ENCODE results near the gene KXD1. TPM values are rescaled to one million over a fixed set of nuclear protein-coding genes. Genes with fewer than 3 reads are reported as not detected.
A peak's percentile ranks its signal among the peaks of the same experiment; 100 is the strongest.

Gene KXD1
- total and polyA plus RNA-seq, 4 donors, result 51.3 to 117 (median 74.8) TPM

- DNase-seq (peak in 1 of 3 donors; percentile 16), ATAC-seq (ENCODE audit: insufficient read depth, low FRiP score) (no peak)
- H3K27me3 ChIP-seq (ENCODE audit: control insufficient read depth in 3 of 3, insufficient read depth in 3 of 3, low read length in 2 of 3), result peaks cover 0 to 47% (median 39%) of the 10 kb centered on the region in 3 donors
- H3K9me3 ChIP-seq (ENCODE audit: control insufficient read depth in 4 of 4, insufficient read depth in 3 of 4, low read length in 3 of 4), result peaks cover 0 to 4% (median 0%) of the 10 kb centered on the region in 4 donors
- no peak overlapping the region for H3K4me3 ChIP-seq
- no peaks in the 10 kb centered on the region for H3K36me3 ChIP-seq (ENCODE audit: control insufficient read depth in 4 of 4, insufficient read depth in 4 of 4, low read length in 4 of 4)
- no peak overlapping the region for H3K9ac ChIP-seq (ENCODE audit: insufficient read depth in 1 of 2, low read length in 2 of 2)
- no peak overlapping the region for H3K27ac ChIP-seq (ENCODE audit: low read depth in 1 of 2, low read length in 1 of 2)
- H3K4me1 ChIP-seq (ENCODE audit: control insufficient read depth in 5 of 5, insufficient read depth in 5 of 5, low read length in 5 of 5), result peaks cover 0 to 17% (median 2%) of the 10 kb centered on the region in 5 donors
- 3 to 4% methylated on average over 63 to 65 of the region's 65 CpGs for WGBS, 2 donors
- TF ChIP-seq CTCF (IDR thresholded peaks at IDR 0.05; ENCODE audit: control extremely low read depth, extremely low read depth), result no peak
These were observed 48.0 kb downstream of the KXD1 start for GRCh38 chr19:18605546-18606280.

- no peaks in the 10 kb centered on the region for H3K36me3 ChIP-seq (ENCODE audit: control insufficient read depth in 4 of 4, insufficient read depth in 4 of 4, low read length in 4 of 4)
- H3K27ac ChIP-seq (ENCODE audit: low read depth in 1 of 2, low read length in 1 of 2), result no peak within 1 kb of the TSS
- no peak for ATAC-seq (ENCODE audit: insufficient read depth, low FRiP score)
- peaks cover 0 to 22% (median 2%) of the 10 kb centered on the region in 5 donors for H3K4me1 ChIP-seq (ENCODE audit: control insufficient read depth in 5 of 5, insufficient read depth in 5 of 5, low read length in 5 of 5)
- H3K9me3 ChIP-seq (ENCODE audit: control insufficient read depth in 4 of 4, insufficient read depth in 3 of 4, low read length in 3 of 4), result peaks cover 0 to 4% (median 0%) of the 10 kb centered on the region in 4 donors
- no peak within 1 kb of the TSS for H3K9ac ChIP-seq (ENCODE audit: insufficient read depth in 1 of 2, low read length in 2 of 2)
- peak; percentile 46 to 79 (median 71) for DNase-seq
- H3K4me3 ChIP-seq, result no peak within 1 kb of the TSS
- TF ChIP-seq CTCF (IDR thresholded peaks at IDR 0.05; ENCODE audit: control extremely low read depth, extremely low read depth), result no peak
- 1% methylated on average over 34 to 115 of the region's 116 CpGs for WGBS, 2 donors
- H3K27me3 ChIP-seq (ENCODE audit: control insufficient read depth in 3 of 3, insufficient read depth in 3 of 3, low read length in 2 of 3), result peaks cover 0 to 52% (median 45%) of the 10 kb centered on the region in 3 donors
These were observed 48.9 kb downstream of the KXD1 start, which contains the start of gene CRLF1 for GRCh38 chr19:18606281-18607225. CRLF1 (minus strand) TSS chr19:18606799; CDS start chr19:18606656, 143 bp downstream.

GRCh38 chr19:18607226-18608101 is 49.8 kb downstream of the KXD1 start:
- no peak overlapping the region for H3K4me3 ChIP-seq
- DNase-seq, result no peak

More at GRCh38 chr19:18607226-18608101, 49.8 kb downstream of the KXD1 start:
- Histone ChIP-seq H3K36me3 (ENCODE audit: control insufficient read depth in 4 of 4, insufficient read depth in 4 of 4, low read length in 4 of 4) (no peaks in the 10 kb centered on the region), H3K9ac (ENCODE audit: insufficient read depth in 1 of 2, low read length in 2 of 2) (no peak overlapping the region), H3K4me1 (ENCODE audit: control insufficient read depth in 5 of 5, insufficient read depth in 5 of 5, low read length in 5 of 5) (peaks cover 0 to 27% (median 10%) of the 10 kb centered on the region in 5 donors), H3K9me3 (ENCODE audit: control insufficient read depth in 4 of 4, insufficient read depth in 3 of 4, low read length in 3 of 4) (peaks cover 0 to 4% (median 0%) of the 10 kb centered on the region in 4 donors), H3K27me3 (ENCODE audit: control insufficient read depth in 3 of 3, insufficient read depth in 3 of 3, low read length in 2 of 3) (peaks cover 0 to 60% (median 51%) of the 10 kb centered on the region in 3 donors), H3K27ac (ENCODE audit: low read depth in 1 of 2, low read length in 1 of 2) (no peak overlapping the region)
- ATAC-seq (ENCODE audit: insufficient read depth, low FRiP score), result no peak
- 1 to 2% methylated on average over 67 to 68 of the region's 68 CpGs for WGBS, 2 donors
- no peak for TF ChIP-seq CTCF (IDR thresholded peaks at IDR 0.05; ENCODE audit: control extremely low read depth, extremely low read depth)
